ENCODE data around the gene TEX48. TPM values are rescaled to one million over a fixed set of nuclear protein-coding genes. Genes with fewer than 3 reads are reported as not detected.

TEX48 gene, protein sequence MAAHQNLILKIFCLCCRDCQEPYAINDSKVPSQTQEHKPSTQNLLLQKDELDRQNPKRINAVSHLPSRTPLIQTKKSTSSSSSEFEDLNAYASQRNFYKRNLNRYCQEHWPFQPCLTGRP
- total RNA-seq (2013; cell fraction: nucleolus; rRNA removed), result not detected in 2 replicates
- total RNA-seq (2014; rRNA removed), result not detected in 2 replicates
- not detected in 2 replicates for total RNA-seq (2014; rRNA removed; fragmentation: Illumina TruSeq; extraction: Trizol)
- not detected in 2 replicates for total RNA-seq (2021)
- polyA plus RNA-seq (2011; ENCODE audit: low read depth), result not detected
- not detected in 2 replicates for polyA plus RNA-seq (2011; rRNA removed)
- not detected in 2 replicates for polyA plus RNA-seq (2011; cell fraction: cytosol; rRNA removed)
- not detected in 2 replicates for polyA plus RNA-seq (2011; cell fraction: nucleus; rRNA removed)
- polyA plus RNA-seq (2012), result not detected in 2 replicates
- not detected in 2 replicates for polyA plus RNA-seq (2014; fragmentation: Illumina TruSeq; extraction: Trizol)
- polyA plus RNA-seq (2014; fragmentation: Nextera tagmentation; extraction: Ambion mirVana), result not detected
- polyA plus RNA-seq (2014; rRNA removed), result not detected in 2 replicates
- not detected for polyA plus RNA-seq (2016; fragmentation: Nextera tagmentation; extraction: Ambion mirVana)
- polyA minus RNA-seq (2011; rRNA and poly(A)+ RNA removed), result not detected in 2 replicates
- not detected in 2 replicates for polyA minus RNA-seq (2011; cell fraction: cytosol; rRNA and poly(A)+ RNA removed)
- not detected in 2 replicates for polyA minus RNA-seq (2011; cell fraction: nucleus; rRNA and poly(A)+ RNA removed)
- Bru-seq, nascent RNA, result not detected
- percentile 3 among the genes with signal in this experiment for BruChase-seq, experiment 1, labeled RNA remaining after a 6-hour chase
- not detected for BruChase-seq, experiment 2, labeled RNA remaining after a 2-hour chase
- long read RNA-seq, experiment 1, result 0 reads
- long read RNA-seq, experiment 2, result 0 reads

- RAD21 ChIA-PET (ENCODE audit: unreplicated experiment), result interaction anchor here (0.7 to 2.9 kb wide), 15 partner anchors 15 to 382 kb away, joined by 3 to 26 read pairs (median 6); no protein-coding TSS in a partner anchor
- DNase-seq (ENCODE audit: low read depth, low spot score) (peak; percentile 19), FAIRE-seq (peak; percentile 89), ATAC-seq (peak; percentile 99)
- no peaks in the 10 kb centered on the region for H3K79me2 ChIP-seq (ENCODE audit: control insufficient read depth, insufficient read depth, low read length)
- WGBS (ENCODE audit: insufficient coverage, insufficient replicate concordance, low lambda C conversion rate, missing lambda C conversion rate), result 6% methylated on average over 8 of the region's 8 CpGs
- H4K20me1 ChIP-seq (ENCODE audit: control insufficient read depth, insufficient read depth), result no peaks in the 10 kb centered on the region
- H3K4me2 ChIP-seq (ENCODE audit: control insufficient read depth, insufficient read depth), result no peak within 1 kb of the TSS
- H3K4me1 ChIP-seq (ENCODE audit: control insufficient read depth, insufficient read depth, low read length), result no peaks in the 10 kb centered on the region
- intact Hi-C loops (cut with micrococcal nuclease; ENCODE audit: unreplicated experiment) (loop anchor here (1.0 kb wide), 4 partner anchors 58 to 843 kb away; no protein-coding TSS in a partner anchor), in situ Hi-C loops (cut with MboI) (no loop called here)
- H3K27ac ChIP-seq (ENCODE audit: control insufficient read depth, insufficient read depth), result no peak within 1 kb of the TSS
- no TSS peak for BruUV-seq (replicated peaks)
- H3K36me3 ChIP-seq (ENCODE audit: control insufficient read depth in 2 of 2, insufficient read depth in 2 of 2, low read length in 1 of 2), result no peaks in the 10 kb centered on the region
- H3K9ac ChIP-seq (ENCODE audit: control insufficient read depth, insufficient read depth, low read length), result no peak within 1 kb of the TSS
- POLR2A ChIA-PET, result no interaction called here
- H3K27me3 ChIP-seq (replicated peaks in 1 of 2; ENCODE audit: control insufficient read depth in 2 of 2, insufficient read depth in 2 of 2, low read length in 1 of 2), result peaks cover 0 to 9% of the 10 kb centered on the region in 2 experiments; a peak in 2 of 4 replicates
- SMC1A ChIA-PET (ENCODE audit: uncharacterized antibody, unreplicated experiment), result interaction anchor here (0.8 to 4.1 kb wide), 28 partner anchors 10 to 730 kb away, joined by 3 to 41 read pairs (median 5); no protein-coding TSS in a partner anchor
- no peaks in the 10 kb centered on the region for H3K9me3 ChIP-seq (replicated peaks; ENCODE audit: control insufficient read depth, insufficient read depth, low read length)
- CTCF ChIA-PET, result interaction anchor here (0.6 to 11.6 kb wide), 49 partner anchors 11 to 842 kb away, joined by 3 to 135 read pairs (median 4); no protein-coding TSS in a partner anchor
- H3K4me3 ChIP-seq, result no peak within 1 kb of the TSS
- no peak within 1 kb of the TSS for H2AFZ ChIP-seq (ENCODE audit: control insufficient read depth, low read depth, low read length)
- no peak for TF ChIP-seq ATF7 (IDR thresholded peaks at IDR 0.05; ENCODE audit: low read depth)
- no peak for TF ChIP-seq E4F1 (IDR thresholded peaks at IDR 0.05; ENCODE audit: borderline replicate concordance, partially characterized antibody)
- TF ChIP-seq NR2F1 (conservative IDR thresholded peaks at IDR 0.05), result no peak
- TF ChIP-seq ELK1 (IDR thresholded peaks at IDR 0.05; ENCODE audit: low read depth, low read length), result no peak
- no peak for TF ChIP-seq ZBTB40 (IDR thresholded peaks at IDR 0.05; ENCODE audit: borderline replicate concordance)
- TF ChIP-seq BHLHE40 (IDR thresholded peaks at IDR 0.05; ENCODE audit: borderline replicate concordance in 1 of 2, low read depth in 2 of 2, low read length in 1 of 2), result no peak
- no peak for TF ChIP-seq TAF1 (IDR thresholded peaks at IDR 0.05; ENCODE audit: borderline replicate concordance, low read depth, low read length)
- TF ChIP-seq SMC3 (IDR thresholded peaks at IDR 0.05; ENCODE audit: borderline replicate concordance, low read length), result peak; percentile 85
- TF ChIP-seq TCF12 (IDR thresholded peaks at IDR 0.05; ENCODE audit: low read depth, low read length), result no peak
- no peak for TF ChIP-seq RELA (IDR thresholded peaks at IDR 0.05; ENCODE audit: borderline replicate concordance, partially characterized antibody)
- peak; percentile 5; the same call in 1 of the 2 replicates for TF ChIP-seq RUNX3 (IDR thresholded peaks at IDR 0.05; ENCODE audit: low read length)
Observed at GRCh38 chr9:114681594-114682332, at the start of gene TEX48. TSS of gene TEX48 (minus strand) at chr9:114682192. CDS start at chr9:114671723, 10,469 bp downstream.
